GM12892 (cell line): Measurements from ENCODE around the gene KCNA2.

Experiments used
- POLR2A ChIP-seq: IDR thresholded peaks from 2 replicates; pipeline ENCODE4 v1.6.1; 2011; ENCODE audit warnings: low read depth, low read length, control low read depth
- TAF1 ChIP-seq: IDR thresholded peaks from 2 replicates; pipeline ENCODE4 v1.6.1; 2011; ENCODE audit warnings: low read depth, mild to moderate bottlenecking, control low read depth, low read length, borderline replicate concordance

DNA sequence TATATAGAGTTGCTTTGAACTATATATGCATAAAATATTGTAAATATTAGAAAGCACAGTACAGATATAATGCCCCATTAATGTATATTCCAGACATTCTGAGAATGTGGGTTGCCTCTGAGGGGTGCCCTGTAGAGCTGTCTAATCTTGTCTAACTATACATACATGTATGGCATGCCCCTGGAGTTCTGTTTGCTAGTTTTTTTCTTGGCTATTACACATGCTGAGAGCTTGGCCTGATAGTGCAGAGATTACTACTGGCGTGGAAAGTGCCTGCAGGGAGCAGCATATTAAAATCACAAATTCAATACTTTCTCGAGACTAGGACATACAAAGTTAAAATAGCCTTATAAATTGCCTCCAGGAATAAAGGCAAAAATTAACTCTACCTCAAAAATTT lies 44.5 kb upstream of the KCNA2 start:
- no peak for TF ChIP-seq POLR2A
- TF ChIP-seq TAF1, result no peak
